Measurements from ENCODE around the gene ARHGAP24.

The ARHGAP24 gene

DNA sequence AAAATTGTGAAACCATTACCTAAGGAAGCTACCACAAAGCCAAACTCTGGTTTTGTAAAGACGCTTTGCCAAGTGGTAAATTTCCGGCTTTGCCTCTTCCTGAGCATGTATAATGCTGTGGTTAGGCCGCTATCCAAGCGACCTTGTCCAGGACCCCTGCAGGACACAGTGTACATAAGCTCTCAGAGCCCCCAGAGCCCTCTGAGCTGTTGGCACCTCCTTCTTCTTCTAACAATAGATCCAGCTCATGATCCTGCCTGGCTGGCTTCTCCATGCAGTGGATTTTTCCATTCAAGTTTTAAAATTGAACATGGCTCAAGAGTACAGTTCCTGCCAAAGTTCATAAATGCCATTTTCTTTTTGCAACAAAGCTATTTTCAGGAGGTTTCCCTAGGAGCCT is 558.2 kb downstream of the ARHGAP24 start:
- WGBS (ENCODE audit: extremely low coverage, insufficient coverage, insufficient read length): no CpG with 5 or more reads among the region's 4 CpGs

DNA sequence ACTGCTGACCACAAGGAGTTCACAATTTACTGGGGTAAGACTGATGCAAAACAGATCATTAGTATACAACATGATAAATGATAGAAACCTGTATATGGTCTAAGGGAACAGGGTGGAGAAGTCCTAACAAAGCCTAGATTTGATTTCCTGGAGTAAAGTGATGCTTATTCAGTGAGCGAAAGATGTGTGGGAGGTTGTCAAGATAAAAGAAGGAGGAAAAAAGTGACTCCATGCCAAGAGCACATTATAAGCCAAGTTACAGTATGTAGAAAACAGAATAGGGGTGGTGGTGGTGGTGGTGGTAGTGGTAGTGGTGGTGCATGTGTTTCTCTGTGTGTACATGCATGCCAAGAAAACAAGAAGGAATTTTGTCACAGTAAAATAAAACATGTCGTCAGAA is 559.7 kb downstream of the ARHGAP24 start:
- peak; percentile 5 to 56 for DNase-seq
- no peak overlapping the region for H3K4me2 ChIP-seq (ENCODE audit: low read length)
- no peak overlapping the region for H2BK120ac ChIP-seq (ENCODE audit: insufficient read depth, low read length, poor library complexity)
- no peaks in the 10 kb centered on the region for H3K27me3 ChIP-seq (ENCODE audit: insufficient read depth, low read length)
- no peak overlapping the region for H2BK5ac ChIP-seq (ENCODE audit: low read depth, low read length, poor library complexity)
- H4K8ac ChIP-seq (ENCODE audit: low read depth, low read length): no peak overlapping the region
- H3K18ac ChIP-seq (ENCODE audit: low read length): no peak overlapping the region
- no CpG with 5 or more reads among the region's 2 CpGs for WGBS (ENCODE audit: extremely low coverage, insufficient coverage, insufficient read length)
- no peak overlapping the region for H2AK5ac ChIP-seq (ENCODE audit: low read length)
- H3K9me3 ChIP-seq (ENCODE audit: insufficient read depth, low read depth, low read length): no peaks in the 10 kb centered on the region
- H3K4me1 ChIP-seq (ENCODE audit: control insufficient read depth in 1 of 2, insufficient read depth in 2 of 2, low read length in 2 of 2): peaks cover 7 to 9% of the 10 kb centered on the region in 2 experiments
- H3K4me3 ChIP-seq (ENCODE audit: low read depth, low read length): no peak overlapping the region
- no peaks in the 10 kb centered on the region for H3K36me3 ChIP-seq (ENCODE audit: control insufficient read depth in 1 of 2, insufficient read depth in 2 of 2, low read length in 2 of 2)
- H4K91ac ChIP-seq (ENCODE audit: low read depth, low read length): no peak overlapping the region
- no peak overlapping the region for H4K12ac ChIP-seq (ENCODE audit: low read depth, low read length)
- no peak overlapping the region for H3K23ac ChIP-seq (ENCODE audit: low read length)
- H3K79me1 ChIP-seq (ENCODE audit: low read length): peaks cover 9% of the 10 kb centered on the region
- H2AFZ ChIP-seq (ENCODE audit: insufficient read depth, low read length, poor library complexity): no peak overlapping the region
- H3K4ac ChIP-seq (ENCODE audit: low read depth, low read length): no peak overlapping the region
- H3K14ac ChIP-seq (ENCODE audit: low read length): no peak overlapping the region
- H2BK12ac ChIP-seq (ENCODE audit: low read length): no peak overlapping the region
- H3K9ac ChIP-seq (ENCODE audit: low read length): no peak overlapping the region
- H3K79me2 ChIP-seq (ENCODE audit: control insufficient read depth, insufficient read depth, low read length, poor library complexity): no peaks in the 10 kb centered on the region
- no peak overlapping the region for H3K27ac ChIP-seq (ENCODE audit: low read depth, low read length)

More for the DNA sequence above, 558.2 kb downstream of the ARHGAP24 start:
- peak overlapping the region; percentile 45 for H4K12ac ChIP-seq (ENCODE audit: low read depth, low read length)
- no peak overlapping the region for H3K4me3 ChIP-seq (ENCODE audit: low read depth, low read length)
- H3K14ac ChIP-seq (ENCODE audit: low read length): no peak overlapping the region
- H3K9me3 ChIP-seq (ENCODE audit: insufficient read depth, low read depth, low read length): no peaks in the 10 kb centered on the region
- H3K4me1 ChIP-seq (ENCODE audit: control insufficient read depth in 1 of 2, insufficient read depth in 2 of 2, low read length in 2 of 2): peaks cover 7% of the 10 kb centered on the region in 2 experiments
- H4K91ac ChIP-seq (ENCODE audit: low read depth, low read length): peak overlapping the region; percentile 72
- peak overlapping the region; percentile 89 for H2BK120ac ChIP-seq (ENCODE audit: insufficient read depth, low read length, poor library complexity)
- no peak for DNase-seq
- H2BK5ac ChIP-seq (ENCODE audit: low read depth, low read length, poor library complexity): peak overlapping the region; percentile 60
- H2BK12ac ChIP-seq (ENCODE audit: low read length): peak overlapping the region; percentile 81
- peak overlapping the region; percentile 87 for H3K27ac ChIP-seq (ENCODE audit: low read depth, low read length)
- peak overlapping the region; percentile 56 for H3K18ac ChIP-seq (ENCODE audit: low read length)
- H3K79me2 ChIP-seq (ENCODE audit: control insufficient read depth, insufficient read depth, low read length, poor library complexity): no peaks in the 10 kb centered on the region
- H4K8ac ChIP-seq (ENCODE audit: low read depth, low read length): peak overlapping the region; percentile 71
- H2AK5ac ChIP-seq (ENCODE audit: low read length): no peak overlapping the region
- H3K9ac ChIP-seq (ENCODE audit: low read length): no peak overlapping the region
- no peaks in the 10 kb centered on the region for H3K36me3 ChIP-seq (ENCODE audit: control insufficient read depth in 1 of 2, insufficient read depth in 2 of 2, low read length in 2 of 2)
- peaks cover 9% of the 10 kb centered on the region for H3K79me1 ChIP-seq (ENCODE audit: low read length)
- H3K4ac ChIP-seq (ENCODE audit: low read depth, low read length): peak overlapping the region; percentile 50
- no peaks in the 10 kb centered on the region for H3K27me3 ChIP-seq (ENCODE audit: insufficient read depth, low read length)
- peak overlapping the region; percentile 51 for H2AFZ ChIP-seq (ENCODE audit: insufficient read depth, low read length, poor library complexity)
- H3K4me2 ChIP-seq (ENCODE audit: low read length): peak overlapping the region; percentile 2
- no peak overlapping the region for H3K23ac ChIP-seq (ENCODE audit: low read length)

DNA sequence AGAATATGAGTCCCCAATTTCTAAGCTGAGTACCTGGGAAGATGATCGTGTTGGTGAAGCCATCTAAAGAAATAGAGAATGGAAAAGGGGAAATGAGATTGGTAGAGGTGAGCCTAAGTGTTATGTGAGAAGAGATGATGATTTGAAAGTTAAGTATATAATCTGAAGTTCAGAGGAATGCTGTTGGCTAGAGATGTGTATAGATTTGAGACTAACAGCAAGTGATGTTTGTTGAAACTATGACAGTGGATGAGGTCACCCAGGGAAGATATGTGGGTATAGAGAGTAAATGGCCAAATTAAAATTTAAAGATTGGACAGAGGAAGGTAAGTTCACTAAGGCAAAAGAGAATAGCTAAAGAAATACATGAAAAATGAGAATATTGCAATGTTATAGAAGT is 560.7 kb downstream of the ARHGAP24 start:
- Histone ChIP-seq H2BK120ac (ENCODE audit: insufficient read depth, low read length, poor library complexity) (no peak overlapping the region), H3K4me1 (ENCODE audit: control insufficient read depth in 1 of 2, insufficient read depth in 2 of 2, low read length in 2 of 2) (peaks cover 7 to 9% of the 10 kb centered on the region in 2 experiments), H4K91ac (ENCODE audit: low read depth, low read length) (no peak overlapping the region), H3K9me3 (ENCODE audit: insufficient read depth, low read depth, low read length) (no peaks in the 10 kb centered on the region), H3K23ac (ENCODE audit: low read length) (no peak overlapping the region), H3K27ac (ENCODE audit: low read depth, low read length) (no peak overlapping the region), H3K79me1 (ENCODE audit: low read length) (peaks cover 9% of the 10 kb centered on the region), H3K79me2 (ENCODE audit: control insufficient read depth, insufficient read depth, low read length, poor library complexity) (no peaks in the 10 kb centered on the region), H2BK12ac (ENCODE audit: low read length) (no peak overlapping the region), H3K36me3 (ENCODE audit: control insufficient read depth in 1 of 2, insufficient read depth in 2 of 2, low read length in 2 of 2) (no peaks in the 10 kb centered on the region), H4K8ac (ENCODE audit: low read depth, low read length) (no peak overlapping the region), H3K4me2 (ENCODE audit: low read length) (no peak overlapping the region), H3K9ac (ENCODE audit: low read length) (no peak overlapping the region), H3K27me3 (ENCODE audit: insufficient read depth, low read length) (no peaks in the 10 kb centered on the region), H2AK5ac (ENCODE audit: low read length) (no peak overlapping the region), H3K4me3 (ENCODE audit: low read depth, low read length) (no peak overlapping the region), H3K18ac (ENCODE audit: low read length) (no peak overlapping the region), H4K12ac (ENCODE audit: low read depth, low read length) (no peak overlapping the region), H3K4ac (ENCODE audit: low read depth, low read length) (no peak overlapping the region), H2AFZ (ENCODE audit: insufficient read depth, low read length, poor library complexity) (no peak overlapping the region), H2BK5ac (ENCODE audit: low read depth, low read length, poor library complexity) (no peak overlapping the region), H3K14ac (ENCODE audit: low read length) (no peak overlapping the region)
- no CpG with 5 or more reads among the region's 1 CpG for WGBS (ENCODE audit: extremely low coverage, insufficient coverage, insufficient read length)
- DNase-seq: peak; percentile 20 to 74

DNA sequence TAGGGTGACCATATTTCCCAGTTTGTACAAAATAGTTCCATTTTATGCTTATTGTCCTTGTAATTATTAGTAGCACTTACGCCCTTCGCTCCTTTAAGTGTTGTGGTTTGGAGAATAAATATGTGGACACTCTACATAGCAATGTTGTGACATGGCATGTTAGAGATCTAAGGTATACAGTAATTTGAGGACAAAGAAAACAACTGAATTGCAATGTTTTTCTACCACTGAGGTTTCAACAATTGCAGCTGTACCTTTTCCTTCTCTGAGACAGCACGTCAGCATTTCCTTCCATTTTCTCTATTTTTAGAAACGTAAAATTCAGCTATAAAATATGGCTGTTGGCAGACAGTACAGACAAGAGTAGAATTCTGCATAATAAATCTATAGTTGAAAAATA is 561.8 kb downstream of the ARHGAP24 start:
- Histone ChIP-seq H3K9ac (ENCODE audit: low read length) (no peak overlapping the region), H2BK120ac (ENCODE audit: insufficient read depth, low read length, poor library complexity) (no peak overlapping the region), H4K91ac (ENCODE audit: low read depth, low read length) (no peak overlapping the region), H3K27ac (ENCODE audit: low read depth, low read length) (no peak overlapping the region), H4K8ac (ENCODE audit: low read depth, low read length) (no peak overlapping the region), H3K27me3 (ENCODE audit: insufficient read depth, low read length) (no peaks in the 10 kb centered on the region), H3K4me1 (ENCODE audit: control insufficient read depth in 1 of 2, insufficient read depth in 2 of 2, low read length in 2 of 2) (peaks cover 7 to 9% of the 10 kb centered on the region in 2 experiments), H3K14ac (ENCODE audit: low read length) (no peak overlapping the region), H3K79me1 (ENCODE audit: low read length) (peaks cover 9% of the 10 kb centered on the region), H3K9me3 (ENCODE audit: insufficient read depth, low read depth, low read length) (no peaks in the 10 kb centered on the region), H2AK5ac (ENCODE audit: low read length) (no peak overlapping the region), H3K18ac (ENCODE audit: low read length) (no peak overlapping the region), H3K4ac (ENCODE audit: low read depth, low read length) (no peak overlapping the region), H4K12ac (ENCODE audit: low read depth, low read length) (no peak overlapping the region), H3K4me3 (ENCODE audit: low read depth, low read length) (no peak overlapping the region), H2AFZ (ENCODE audit: insufficient read depth, low read length, poor library complexity) (no peak overlapping the region), H3K4me2 (ENCODE audit: low read length) (no peak overlapping the region), H2BK5ac (ENCODE audit: low read depth, low read length, poor library complexity) (no peak overlapping the region), H3K36me3 (ENCODE audit: control insufficient read depth in 1 of 2, insufficient read depth in 2 of 2, low read length in 2 of 2) (no peaks in the 10 kb centered on the region), H3K23ac (ENCODE audit: low read length) (no peak overlapping the region), H2BK12ac (ENCODE audit: low read length) (no peak overlapping the region), H3K79me2 (ENCODE audit: control insufficient read depth, insufficient read depth, low read length, poor library complexity) (no peaks in the 10 kb centered on the region)
- DNase-seq: peak; percentile 47 to 85
- WGBS (ENCODE audit: extremely low coverage, insufficient coverage, insufficient read length): no CpG with 5 or more reads among the region's 4 CpGs
